ENCODE data around the gene ABTB2.
"Not testable (repeated sequence)": the region's sequence is repeated elsewhere in the genome, so short reads cannot be mapped to it uniquely, and the experiment has no call there.

Gene ABTB2

GRCh38 chr11:34397120-34397519 lies 39.3 kb upstream of the ABTB2 start:
- DNase-seq (ENCODE audit: low spot score): no peak
- TF ChIP-seq CTCF (IDR thresholded peaks at IDR 0.05; ENCODE audit: extremely low read depth, missing control alignments): no peak

- no peak for TF ChIP-seq CTCF (IDR thresholded peaks at IDR 0.05; ENCODE audit: extremely low read depth, missing control alignments)
- no peak for DNase-seq (ENCODE audit: low spot score)
Observed at GRCh38 chr11:34395916-34396550, 38.2 kb upstream of the ABTB2 start.

- DNase-seq (ENCODE audit: low spot score): no peak
- no peak for TF ChIP-seq CTCF (IDR thresholded peaks at IDR 0.05; ENCODE audit: extremely low read depth, missing control alignments)
Observed at GRCh38 chr11:34394771-34395300, 37.0 kb upstream of the ABTB2 start.

GRCh38 chr11:34387653-34388052 lies 29.8 kb upstream of the ABTB2 start:
- TF ChIP-seq CTCF (IDR thresholded peaks at IDR 0.05; ENCODE audit: extremely low read depth, missing control alignments): no peak
- DNase-seq (ENCODE audit: low spot score): no peak

- not testable (repeated sequence) for DNase-seq (ENCODE audit: low spot score)
Observed at GRCh38 chr11:34386356-34386755, 28.5 kb upstream of the ABTB2 start.

- TF ChIP-seq CTCF (IDR thresholded peaks at IDR 0.05; ENCODE audit: extremely low read depth, missing control alignments): no peak
- no peak for DNase-seq (ENCODE audit: low spot score)
Observed at GRCh38 chr11:34382532-34383276, 24.9 kb upstream of the ABTB2 start.

GRCh38 chr11:34381775-34382174 lies 24.0 kb upstream of the ABTB2 start:
- no peak for DNase-seq (ENCODE audit: low spot score)
- TF ChIP-seq CTCF (IDR thresholded peaks at IDR 0.05; ENCODE audit: extremely low read depth, missing control alignments): no peak

Measured in GM20000 (cell line).